Suprapubic skin (tissue), 4 donors: ENCODE measurements around the gene GUCD1.

Experiments
- EP300 ChIP-seq: sonication (generic); formaldehyde crosslinking; IDR thresholded peaks from one replicate; pipeline ENCODE4 v1.6.1; 2017; ENCODE audit warnings: antibody characterized with exemption
- POLR2A ChIP-seq, 2 donors: fragments of 450-650 bp; IDR thresholded peaks; one replicate each; pipeline ENCODE4 v1.6.1; 2017; ENCODE audit warnings: antibody characterized with exemption in 2 of 2, mild to moderate bottlenecking in 2 of 2, moderate library complexity in 2 of 2
- POLR2AphosphoS5 ChIP-seq, 3 donors: sonication (generic); formaldehyde crosslinking; IDR thresholded peaks; one replicate each; pipeline ENCODE4 v1.6.1; 2017; ENCODE audit warnings: antibody characterized with exemption in 3 of 3
- TF ChIP-seq, protein P1 (sequence below), 2 donors: fragments of 200-600 bp in 1 of 2; fragments of 450-650 bp in 1 of 2; sonication (generic) in 1 of 2; IDR thresholded peaks; one replicate each; pipeline ENCODE4 v1.5.1; 2016 to 2019; ENCODE audit warnings: antibody characterized with exemption in 2 of 2, mild to moderate bottlenecking in 1 of 2, moderate library complexity in 1 of 2

DNA sequence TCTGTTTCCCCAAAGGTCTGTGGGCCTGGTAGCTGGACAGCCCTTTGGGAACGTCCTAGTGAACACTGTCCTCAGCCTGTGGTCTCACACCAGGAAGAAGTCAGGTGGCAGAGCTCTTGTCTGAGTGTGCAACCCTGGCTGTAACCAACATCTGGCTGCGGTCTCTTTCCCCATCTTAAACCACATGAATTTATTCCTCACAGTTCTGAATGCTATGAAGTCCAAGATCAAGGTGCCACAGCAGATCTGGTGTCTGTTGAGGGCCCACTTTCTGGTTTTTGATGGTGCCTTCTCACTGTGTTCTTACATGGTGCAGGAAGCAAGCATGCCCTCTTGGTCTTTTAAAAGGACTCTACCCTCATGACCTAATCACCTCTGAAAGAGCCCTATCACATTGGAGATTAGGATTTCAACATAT lies 57.1 kb downstream of the GUCD1 start:
- TF ChIP-seq, protein P1, sequence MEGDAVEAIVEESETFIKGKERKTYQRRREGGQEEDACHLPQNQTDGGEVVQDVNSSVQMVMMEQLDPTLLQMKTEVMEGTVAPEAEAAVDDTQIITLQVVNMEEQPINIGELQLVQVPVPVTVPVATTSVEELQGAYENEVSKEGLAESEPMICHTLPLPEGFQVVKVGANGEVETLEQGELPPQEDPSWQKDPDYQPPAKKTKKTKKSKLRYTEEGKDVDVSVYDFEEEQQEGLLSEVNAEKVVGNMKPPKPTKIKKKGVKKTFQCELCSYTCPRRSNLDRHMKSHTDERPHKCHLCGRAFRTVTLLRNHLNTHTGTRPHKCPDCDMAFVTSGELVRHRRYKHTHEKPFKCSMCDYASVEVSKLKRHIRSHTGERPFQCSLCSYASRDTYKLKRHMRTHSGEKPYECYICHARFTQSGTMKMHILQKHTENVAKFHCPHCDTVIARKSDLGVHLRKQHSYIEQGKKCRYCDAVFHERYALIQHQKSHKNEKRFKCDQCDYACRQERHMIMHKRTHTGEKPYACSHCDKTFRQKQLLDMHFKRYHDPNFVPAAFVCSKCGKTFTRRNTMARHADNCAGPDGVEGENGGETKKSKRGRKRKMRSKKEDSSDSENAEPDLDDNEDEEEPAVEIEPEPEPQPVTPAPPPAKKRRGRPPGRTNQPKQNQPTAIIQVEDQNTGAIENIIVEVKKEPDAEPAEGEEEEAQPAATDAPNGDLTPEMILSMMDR (IDR thresholded peaks at IDR 0.05): no peak
- no peak for TF ChIP-seq POLR2A (IDR thresholded peaks at IDR 0.05)
- TF ChIP-seq EP300: no peak
- no peak for TF ChIP-seq POLR2AphosphoS5 (IDR thresholded peaks at IDR 0.05)
